ENCODE results near the gene RAB10. TPM values are rescaled to one million over a fixed set of nuclear protein-coding genes. Genes with fewer than 3 reads are reported as not detected.

RAB10 gene
- total and polyA plus RNA-seq, 2 of the 13 experiments (the other 11 are each of a cell fraction or from before 2014, with no cell fraction given), result 48.2 to 120 TPM

DNA sequence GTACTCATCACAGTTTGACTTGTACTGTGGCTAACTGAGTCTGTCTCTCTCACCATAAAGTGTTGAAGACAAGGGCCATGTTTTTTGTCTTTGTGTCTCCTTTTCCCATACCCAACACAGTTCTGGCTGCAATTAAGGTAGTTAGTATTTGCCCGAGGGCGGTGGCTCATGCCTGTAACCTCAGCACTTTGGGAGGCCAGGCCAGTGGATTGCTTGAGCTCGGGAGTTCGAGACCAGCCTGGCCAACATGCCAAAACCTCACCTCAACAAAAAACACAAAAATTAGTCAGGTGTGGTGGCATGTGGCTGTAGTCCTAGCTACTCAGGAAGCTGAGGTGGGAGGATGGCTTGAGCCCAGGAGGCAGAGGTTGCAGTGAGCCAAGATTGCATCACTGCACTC lies 44.7 kb upstream of the RAB10 start:
- no peak for ATAC-seq
- no TSS peak for BruUV-seq (replicated peaks)

GRCh38 chr2:25991965-25992364 lies 41.9 kb upstream of the RAB10 start:
- H2AFZ ChIP-seq (ENCODE audit: low read length), result no peak overlapping the region
- in situ Hi-C loops (cut with HindIII; ENCODE audit: extremely low pct_ligation_motif_present, low pct_unique_long_range_greater_than_20kb) (loop anchor here (25.0 kb wide), 1 partner anchor 345 kb away; the partner anchor contains the start of genes ADGRF3 and SELENOI), intact Hi-C loops (cut with micrococcal nuclease; ENCODE audit: unreplicated experiment) (loop anchor here (2.0 to 10.0 kb wide), 2 partner anchors 83 to 153 kb away; no protein-coding TSS in a partner anchor)
- H4K20me1 ChIP-seq (ENCODE audit: insufficient read depth, low read length), result no peaks in the 10 kb centered on the region
- no peaks in the 10 kb centered on the region for H3K36me3 ChIP-seq (replicated peaks in 1 of 2; ENCODE audit: control insufficient read depth in 1 of 2, insufficient read depth in 2 of 2, low read length in 2 of 2)
- no peak overlapping the region for H3K9ac ChIP-seq (ENCODE audit: insufficient read depth, low read depth, low read length)
- H3K27me3 ChIP-seq (ENCODE audit: control insufficient read depth in 1 of 2, insufficient read depth in 2 of 2, low read length in 2 of 2), result peaks cover 0 to 1% of the 10 kb centered on the region in 2 experiments; a peak in 1 of 5 replicates
- 73% methylated on average over 3 of the region's 3 CpGs for WGBS (ENCODE audit: low lambda C conversion rate)
- H3K79me2 ChIP-seq (ENCODE audit: insufficient read depth, low read length), result no peaks in the 10 kb centered on the region
- peak overlapping the region; percentile 67; the same call in 1 of the 2 replicates for H3K4me2 ChIP-seq (ENCODE audit: low read depth, low read length)
- ATAC-seq, result peak; percentile 47
- no peak for FAIRE-seq
- ChIA-PET CTCF (ENCODE audit: low intra/inter-chr PET ratio, low total read pairs) (interaction anchor here (0.5 to 1.8 kb wide), 4 partner anchors 41 to 153 kb away, joined by 3 to 13 read pairs (median 4); no protein-coding TSS in a partner anchor), POLR2A (interaction anchor here (0.8 kb wide), 1 partner anchor 42 kb away, joined by 5 read pairs; the partner anchor contains the start of gene RAB10)
- no peak overlapping the region for H3K4me3 ChIP-seq (replicated peaks in 1 of 3; ENCODE audit: insufficient read depth in 1 of 3, low read depth in 2 of 3, low read length in 3 of 3)
- BruUV-seq (replicated peaks), result no TSS peak
- H3K27ac ChIP-seq (ENCODE audit: extremely low read length, insufficient read depth, low read length), result no peak overlapping the region
- no peak for DNase-seq (ENCODE audit: low spot score)
- H3K4me1 ChIP-seq (ENCODE audit: insufficient read depth, low read length), result peaks cover 37% of the 10 kb centered on the region
- no peaks in the 10 kb centered on the region for H3K9me3 ChIP-seq (ENCODE audit: low read length)
- TF ChIP-seq SP5 (CRISPR knock-in tag; IDR thresholded peaks at IDR 0.05; ENCODE audit: borderline replicate concordance, low read depth) (0 out of 2 replicates have a peak, but pooled peaks have one; percentile 4), REL (CRISPR knock-in tag; conservative IDR thresholded peaks at IDR 0.05) (no peak), ZNF740 (CRISPR knock-in tag; IDR thresholded peaks at IDR 0.05) (no peak), REPIN1 (CRISPR knock-in tag; IDR thresholded peaks at IDR 0.05; ENCODE audit: borderline replicate concordance, low read depth) (no peak), ZNF205 (CRISPR knock-in tag; IDR thresholded peaks at IDR 0.05) (no peak), ZNF121 (CRISPR knock-in tag; IDR thresholded peaks at IDR 0.05) (no peak), ZNF224 (CRISPR knock-in tag; IDR thresholded peaks at IDR 0.05) (no peak), KLF16 (CRISPR knock-in tag; IDR thresholded peaks at IDR 0.05) (peak in 1 of 2 experiments; percentile 1; a peak in 1 of 4 replicates), AGO1 (IDR thresholded peaks at IDR 0.05; ENCODE audit: low read depth, low read length, poor library complexity, severe bottlenecking) (no peak), ZMAT3 (CRISPR knock-in tag; conservative IDR thresholded peaks at IDR 0.05) (no peak), ZNF143 (CRISPR knock-in tag; IDR thresholded peaks at IDR 0.05) (no peak), MBD4 (IDR thresholded peaks at IDR 0.05; ENCODE audit: borderline replicate concordance, low read length) (no peak)
- TF ChIP-seq, protein P1, sequence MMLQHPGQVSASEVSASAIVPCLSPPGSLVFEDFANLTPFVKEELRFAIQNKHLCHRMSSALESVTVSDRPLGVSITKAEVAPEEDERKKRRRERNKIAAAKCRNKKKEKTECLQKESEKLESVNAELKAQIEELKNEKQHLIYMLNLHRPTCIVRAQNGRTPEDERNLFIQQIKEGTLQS (CRISPR knock-in tag; IDR thresholded peaks at IDR 0.05), result no peak
- TF ChIP-seq, protein P2, sequence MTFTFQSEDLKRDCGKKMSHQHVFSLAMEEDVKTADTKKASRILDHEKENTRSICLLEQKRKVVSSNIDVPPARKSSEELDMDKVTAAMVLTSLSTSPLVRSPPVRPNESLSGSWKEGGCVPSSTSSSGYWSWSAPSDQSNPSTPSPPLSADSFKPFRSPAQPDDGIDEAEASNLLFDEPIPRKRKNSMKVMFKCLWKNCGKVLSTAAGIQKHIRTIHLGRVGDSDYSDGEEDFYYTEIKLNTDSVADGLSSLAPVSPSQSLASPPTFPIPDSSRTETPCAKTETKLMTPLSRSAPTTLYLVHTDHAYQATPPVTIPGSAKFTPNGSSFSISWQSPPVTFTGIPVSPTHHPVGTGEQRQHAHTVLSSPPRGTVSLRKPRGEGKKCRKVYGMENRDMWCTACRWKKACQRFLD (CRISPR knock-in tag; IDR thresholded peaks at IDR 0.05; ENCODE audit: borderline replicate concordance), result no peak

More for the DNA sequence above, 44.7 kb upstream of the RAB10 start:
- Histone ChIP-seq H3K4me2 (ENCODE audit: low read depth, low read length) (no peak overlapping the region), H3K4me1 (ENCODE audit: insufficient read depth, low read length) (peaks cover 37% of the 10 kb centered on the region), H3K27ac (ENCODE audit: extremely low read length, insufficient read depth, low read length) (no peak overlapping the region), H3K36me3 (replicated peaks in 1 of 2; ENCODE audit: control insufficient read depth in 1 of 2, insufficient read depth in 2 of 2, low read length in 2 of 2) (no peaks in the 10 kb centered on the region), H3K4me3 (replicated peaks in 1 of 3; ENCODE audit: insufficient read depth in 1 of 3, low read depth in 2 of 3, low read length in 3 of 3) (no peak overlapping the region), H3K9ac (ENCODE audit: insufficient read depth, low read depth, low read length) (no peak overlapping the region), H3K79me2 (ENCODE audit: insufficient read depth, low read length) (no peaks in the 10 kb centered on the region), H4K20me1 (ENCODE audit: insufficient read depth, low read length) (no peaks in the 10 kb centered on the region), H3K27me3 (ENCODE audit: control insufficient read depth in 1 of 2, insufficient read depth in 2 of 2, low read length in 2 of 2) (peaks cover 0 to 1% of the 10 kb centered on the region in 2 experiments; a peak in 1 of 5 replicates), H3K9me3 (ENCODE audit: low read length) (no peaks in the 10 kb centered on the region), H2AFZ (ENCODE audit: low read length) (no peak overlapping the region)
- CTCF ChIA-PET (ENCODE audit: low intra/inter-chr PET ratio, low total read pairs), result no interaction called here
- TF ChIP-seq, protein P3, sequence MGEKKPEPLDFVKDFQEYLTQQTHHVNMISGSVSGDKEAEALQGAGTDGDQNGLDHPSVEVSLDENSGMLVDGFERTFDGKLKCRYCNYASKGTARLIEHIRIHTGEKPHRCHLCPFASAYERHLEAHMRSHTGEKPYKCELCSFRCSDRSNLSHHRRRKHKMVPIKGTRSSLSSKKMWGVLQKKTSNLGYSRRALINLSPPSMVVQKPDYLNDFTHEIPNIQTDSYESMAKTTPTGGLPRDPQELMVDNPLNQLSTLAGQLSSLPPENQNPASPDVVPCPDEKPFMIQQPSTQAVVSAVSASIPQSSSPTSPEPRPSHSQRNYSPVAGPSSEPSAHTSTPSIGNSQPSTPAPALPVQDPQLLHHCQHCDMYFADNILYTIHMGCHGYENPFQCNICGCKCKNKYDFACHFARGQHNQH (CRISPR knock-in tag; IDR thresholded peaks at IDR 0.05), result no peak
- 0 out of 2 replicates have a peak, but pooled peaks have one; percentile 16 for TF ChIP-seq GABPB1 (CRISPR knock-in tag; IDR thresholded peaks at IDR 0.05)
- POLR2A ChIA-PET, result no interaction called here
- no peak for DNase-seq (ENCODE audit: low spot score)
- in situ Hi-C loops (cut with HindIII; ENCODE audit: extremely low pct_ligation_motif_present, low pct_unique_long_range_greater_than_20kb) (loop anchor here (25.0 kb wide), 1 partner anchor 348 kb away; the partner anchor contains the start of genes ADGRF3 and SELENOI), intact Hi-C loops (cut with micrococcal nuclease; ENCODE audit: unreplicated experiment) (no loop called here)
- 55% methylated on average over 4 of the region's 4 CpGs for WGBS (ENCODE audit: low lambda C conversion rate)
- FAIRE-seq, result no peak

All from HepG2 (cell line).